Uterus (tissue), 2 donors: ENCODE results near the gene GPR108.

Source experiments
- CTCF ChIP-seq, 4 experiments: fragments of 200-600 bp in 2 of 4; fragments of 450-650 bp in 2 of 4; sonication (generic) in 2 of 4; IDR thresholded peaks; one replicate each; pipeline ENCODE4 v1.5.1; 2016 to 2019; ENCODE audit warnings: antibody characterized with exemption in 4 of 4, mild to moderate bottlenecking in 2 of 4, moderate library complexity in 1 of 4
- POLR2A ChIP-seq, 2 donors: fragments of 450-650 bp; IDR thresholded peaks; one replicate each; pipeline ENCODE4 v1.6.1; 2016; ENCODE audit warnings: antibody characterized with exemption in 2 of 2, mild to moderate bottlenecking in 1 of 2, moderate library complexity in 1 of 2

GRCh38 chr19:6773323-6773931 is 36.0 kb upstream of the GPR108 start:
- TF ChIP-seq POLR2A (IDR thresholded peaks at IDR 0.05) = no peak
- TF ChIP-seq CTCF (IDR thresholded peaks at IDR 0.05) = no peak
